Omental fat pad (tissue), 4 donors: ENCODE measurements around the gene FMN1. TPM values are rescaled to one million over a fixed set of nuclear protein-coding genes. Genes with fewer than 3 reads are reported as not detected.
A peak's percentile ranks its signal among the peaks of the same experiment; 100 is the strongest.

Experiments used
- ATAC-seq: fragments of 150-250 bp; one replicate; pipeline ENCODE4 v1.9.1; 2016; ENCODE audit warnings: mild to moderate bottlenecking, moderate library complexity; ENCODE audit not compliant: low FRiP score
- DNase-seq: peaks from one replicate; pipeline ENCODE4 v3.0.0-alpha.2; 2019; ENCODE audit warnings: low spot score
- total RNA-seq, 4 donors: library from RNA; depleted of rRNA; stranded (reverse); fragments of >200 nt; gene quantifications; one replicate each; pipeline ENCODE4 v1.1.0, GENCODE V29; 2016
- TF ChIP-seq, protein P1 (sequence below), 3 donors: fragments of 450-650 bp; IDR thresholded peaks; one replicate each; pipeline ENCODE4 v1.5.1; 2016 to 2017; ENCODE audit warnings: antibody characterized with exemption in 3 of 3, mild to moderate bottlenecking in 3 of 3, moderate library complexity in 2 of 3

The FMN1 gene
- total RNA-seq, 4 donors from 2014 or later = 19.9 to 35.5 (median 28.5) TPM

DNA sequence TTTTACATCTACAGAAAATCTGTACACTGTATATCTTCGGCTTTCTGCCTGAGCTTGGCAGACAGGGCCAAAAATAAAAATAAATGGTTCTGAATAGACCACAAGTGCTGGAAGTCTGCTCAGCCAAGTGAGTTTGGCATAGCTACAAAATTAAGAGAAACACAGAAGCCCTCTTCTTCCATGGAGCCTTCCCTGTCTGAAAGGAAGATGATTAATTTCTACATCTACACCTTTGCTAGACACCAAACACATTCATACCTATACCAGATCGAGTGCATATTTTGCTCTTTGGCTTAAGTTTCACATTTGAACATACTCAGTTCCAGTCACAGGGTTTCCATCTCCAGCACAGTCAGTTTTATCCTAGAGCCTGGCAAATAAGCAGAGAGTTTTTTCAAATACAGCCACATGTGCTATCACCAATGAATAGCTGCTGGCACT lies 252.1 kb downstream of the FMN1 start:
- TF ChIP-seq, protein P1, sequence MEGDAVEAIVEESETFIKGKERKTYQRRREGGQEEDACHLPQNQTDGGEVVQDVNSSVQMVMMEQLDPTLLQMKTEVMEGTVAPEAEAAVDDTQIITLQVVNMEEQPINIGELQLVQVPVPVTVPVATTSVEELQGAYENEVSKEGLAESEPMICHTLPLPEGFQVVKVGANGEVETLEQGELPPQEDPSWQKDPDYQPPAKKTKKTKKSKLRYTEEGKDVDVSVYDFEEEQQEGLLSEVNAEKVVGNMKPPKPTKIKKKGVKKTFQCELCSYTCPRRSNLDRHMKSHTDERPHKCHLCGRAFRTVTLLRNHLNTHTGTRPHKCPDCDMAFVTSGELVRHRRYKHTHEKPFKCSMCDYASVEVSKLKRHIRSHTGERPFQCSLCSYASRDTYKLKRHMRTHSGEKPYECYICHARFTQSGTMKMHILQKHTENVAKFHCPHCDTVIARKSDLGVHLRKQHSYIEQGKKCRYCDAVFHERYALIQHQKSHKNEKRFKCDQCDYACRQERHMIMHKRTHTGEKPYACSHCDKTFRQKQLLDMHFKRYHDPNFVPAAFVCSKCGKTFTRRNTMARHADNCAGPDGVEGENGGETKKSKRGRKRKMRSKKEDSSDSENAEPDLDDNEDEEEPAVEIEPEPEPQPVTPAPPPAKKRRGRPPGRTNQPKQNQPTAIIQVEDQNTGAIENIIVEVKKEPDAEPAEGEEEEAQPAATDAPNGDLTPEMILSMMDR (IDR thresholded peaks at IDR 0.05) = no peak
- DNase-seq (no peak), ATAC-seq (no peak)

DNA sequence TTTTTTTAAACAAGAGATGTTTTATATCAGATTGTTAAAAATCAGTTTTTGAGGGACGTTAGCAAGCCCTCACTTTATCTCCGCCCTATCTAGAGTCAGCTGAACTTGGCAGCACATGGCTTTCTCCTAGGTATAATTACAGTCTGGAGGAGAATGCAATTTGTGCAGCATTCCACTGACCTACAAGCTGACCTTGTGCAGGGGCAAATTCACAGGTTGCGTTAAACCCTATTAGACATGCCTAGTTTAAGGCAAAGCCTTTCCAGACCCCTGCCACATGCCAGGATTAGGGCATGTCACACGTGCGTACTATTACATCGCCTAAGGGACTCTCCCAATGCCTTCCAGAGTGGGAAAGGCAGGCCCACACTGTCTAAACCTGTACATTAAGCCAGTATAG lies 252.7 kb downstream of the FMN1 start:
- TF ChIP-seq, protein P1 (IDR thresholded peaks at IDR 0.05) = no peak
- ATAC-seq = no peak
- no peak for DNase-seq

DNA sequence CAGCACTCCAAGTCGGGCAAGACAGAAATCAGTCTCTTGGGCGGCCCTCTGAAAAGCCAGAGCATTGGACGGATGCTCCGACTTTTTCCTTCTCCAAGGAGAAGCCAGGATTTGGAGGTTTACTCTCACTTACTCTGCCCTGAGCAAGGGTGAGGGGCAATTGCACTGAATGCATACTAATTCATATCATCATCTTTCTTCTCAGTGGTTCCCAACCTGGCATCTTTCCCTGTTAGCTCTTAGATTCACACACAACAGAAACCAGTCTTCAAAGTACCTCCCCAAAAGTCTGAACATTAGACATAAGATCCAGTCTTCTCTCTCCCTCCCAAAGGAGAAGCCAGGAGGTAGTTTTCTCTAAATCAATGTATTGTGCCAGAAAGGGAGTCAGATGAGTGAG lies 257.5 kb downstream of the FMN1 start:
- no peak for ATAC-seq
- TF ChIP-seq, protein P1 (IDR thresholded peaks at IDR 0.05) = no peak

DNA sequence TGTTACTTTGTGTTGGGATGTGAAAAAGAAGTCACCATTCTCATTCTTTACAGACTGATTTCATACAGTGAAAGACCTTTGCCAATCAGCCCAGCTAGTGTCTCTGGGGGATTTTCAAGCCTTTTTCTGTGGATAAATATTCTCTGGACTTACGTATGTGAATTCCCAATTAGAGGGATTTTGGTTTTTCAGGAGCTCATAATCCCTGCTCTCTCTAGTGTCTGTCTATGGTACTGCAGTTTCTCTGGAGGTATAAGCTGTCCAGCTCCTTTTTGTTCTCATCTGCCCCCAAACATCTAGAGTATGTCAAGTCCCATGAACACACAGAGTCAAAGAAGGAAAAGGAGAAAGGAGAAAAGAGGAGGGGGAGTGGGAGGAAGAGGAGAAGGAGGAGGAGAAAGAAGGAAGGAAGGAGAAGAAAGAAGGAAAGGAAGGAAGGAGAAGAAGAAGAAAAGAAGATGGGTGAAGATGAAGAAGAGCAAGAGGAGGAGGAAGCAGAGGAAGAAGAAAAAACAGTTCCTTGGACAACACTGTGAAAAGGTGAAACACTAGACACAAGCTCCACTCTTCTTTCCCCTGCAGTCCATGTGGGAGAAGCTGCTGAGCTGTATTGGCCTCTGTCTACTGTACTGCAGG lies 258.1 kb downstream of the FMN1 start:
- TF ChIP-seq, protein P1 (IDR thresholded peaks at IDR 0.05) = peak in 1 of 3 donors; percentile 48
- DNase-seq = no peak
- ATAC-seq = no peak

More for the DNA sequence above, 257.5 kb downstream of the FMN1 start:
- DNase-seq = no peak

DNA sequence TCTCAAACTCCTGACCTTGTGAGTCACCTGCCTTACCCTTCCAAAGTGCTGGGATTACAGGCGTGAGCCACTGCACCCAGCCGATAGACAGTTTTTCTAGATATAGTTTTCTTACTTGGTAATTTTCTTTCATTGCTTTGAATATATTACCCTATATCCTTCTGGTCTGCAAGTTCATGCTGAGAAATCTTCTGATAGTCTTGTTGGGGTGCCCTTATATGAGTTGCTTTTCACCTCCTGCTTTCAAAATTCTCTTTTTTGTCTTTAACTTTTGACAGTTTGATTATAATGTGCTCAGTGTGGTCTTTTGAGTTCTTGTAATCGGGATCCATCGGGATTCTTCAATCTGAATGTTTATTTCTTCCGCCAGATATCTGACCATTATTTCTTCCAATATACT lies 259.4 kb downstream of the FMN1 start:
- no peak for ATAC-seq
- TF ChIP-seq, protein P1 (IDR thresholded peaks at IDR 0.05) = no peak
- DNase-seq = no peak

DNA sequence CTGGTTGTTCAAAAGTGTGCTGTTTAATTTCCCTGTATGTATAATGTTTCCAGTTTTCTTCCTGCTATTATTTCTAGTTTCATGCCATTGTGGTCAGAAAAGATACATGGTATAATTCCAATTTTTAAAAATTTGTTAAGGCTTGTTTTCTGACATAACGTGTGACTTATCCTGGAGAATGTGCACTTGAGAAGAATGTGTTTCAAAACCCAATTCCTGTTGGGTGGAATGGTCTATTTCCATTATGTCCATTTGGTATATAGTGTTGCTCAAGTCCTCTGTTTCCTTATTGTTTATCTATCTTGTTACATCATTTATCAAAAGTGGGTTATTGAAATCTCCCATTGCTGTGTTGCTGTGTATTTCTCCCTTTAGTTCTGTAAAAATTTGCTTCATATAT lies 261.3 kb downstream of the FMN1 start:
- TF ChIP-seq, protein P1 (IDR thresholded peaks at IDR 0.05) = no peak
- DNase-seq = no peak
- ATAC-seq = no peak

DNA sequence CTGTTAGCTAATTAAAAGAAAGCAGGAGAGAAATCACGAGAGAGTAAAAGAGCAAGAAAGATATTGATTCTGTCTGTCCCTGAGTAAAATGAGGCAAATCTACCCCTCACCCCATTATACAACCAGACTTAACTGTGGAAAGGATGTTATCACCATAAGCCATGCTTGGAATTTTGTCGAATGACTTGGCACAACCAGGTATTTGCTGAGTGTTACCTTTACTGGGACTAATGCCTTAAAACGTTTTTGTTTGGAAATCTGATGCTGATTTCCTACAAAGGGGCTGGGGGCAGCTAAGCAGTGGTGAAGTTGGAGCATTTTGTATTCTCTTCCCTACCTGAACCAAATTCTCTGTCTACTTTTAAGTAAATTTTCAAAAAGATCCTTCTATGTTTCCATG lies 265.6 kb downstream of the FMN1 start:
- no peak for ATAC-seq
- no peak for DNase-seq
- TF ChIP-seq, protein P1 (IDR thresholded peaks at IDR 0.05) = no peak
